HepG2 (cell line): ENCODE measurements around the gene ERVMER34-1. TPM values are rescaled to one million over a fixed set of nuclear protein-coding genes. Genes with fewer than 3 reads are reported as not detected.

Source experiments
- ATAC-seq: fragments of 200-7000 bp; cut with Tn5 transposase; 3 replicates; pipeline ENCODE4 v1.9.1; 2020; ENCODE audit warnings: mild to moderate bottlenecking, moderate library complexity
- BruUV-seq: library from RNA; stranded (reverse); fragments of 400-500 nt; replicated peaks from 2 replicates; lab custom pipeline; 2021; lab: Mats Ljungman, UMichigan
- CTCF ChIA-PET: fragments of 300-600 bp; formaldehyde crosslinking; extraction: SDS; loops from one replicate; lab custom pipeline; 2021; ENCODE audit warnings: low total read pairs, inconsistent platforms, low intra/inter-chr PET ratio; lab: Yijun Ruan, JAX
- POLR2A ChIA-PET: fragments of 350-600 bp; sonication (Branson Sonifier 250); formaldehyde crosslinking; loops from one replicate; lab custom pipeline; 2020; ENCODE audit warnings: antibody characterized with exemption, inconsistent platforms; lab: Yijun Ruan, JAX
- DNase-seq: peaks from one replicate; pipeline ENCODE4 v3.0.0-alpha.2; 2015; ENCODE audit warnings: low spot score
- FAIRE-seq: peaks from 3 replicates; lab custom pipeline; 2011; peaks lifted over from hg19 to GRCh38; lab: Jason Lieb, UNC
- H2AFZ ChIP-seq: one replicate; pipeline ENCODE4 v1.6.1; 2011; ENCODE audit warnings: low read length, inconsistent platforms
- H3K27ac ChIP-seq: fragments of 300-600 bp; 3 replicates; pipeline ENCODE4 v1.8.0; 2011; ENCODE audit warnings: mixed run types, mild to moderate bottlenecking, mixed read lengths, low read length, inconsistent platforms; ENCODE audit not compliant: insufficient read depth; ENCODE audit errors: extremely low read length
- H3K27me3 ChIP-seq, 2 experiments: fragments of 200-600 bp in 1 of 2; 2 replicates in 1 of 2; 3 replicates in 1 of 2; pipeline versions ENCODE4 v1.6.0 to v1.8.0; 2011; ENCODE audit warnings: low read length in 2 of 2, mild to moderate bottlenecking in 2 of 2, moderate library complexity in 2 of 2, inconsistent platforms in 1 of 2; ENCODE audit not compliant: insufficient read depth in 2 of 2, control insufficient read depth in 1 of 2
- H3K36me3 ChIP-seq, 2 experiments: fragments of 200-600 bp in 1 of 2; replicated peaks in 1 of 2; 2 replicates in 1 of 2; 3 replicates in 1 of 2; pipeline versions ENCODE4 v1.5.1 to v1.8.0; 2011; ENCODE audit warnings: low read length in 2 of 2, inconsistent platforms in 1 of 2; ENCODE audit not compliant: insufficient read depth in 2 of 2, control insufficient read depth in 1 of 2
- H3K4me1 ChIP-seq: 2 replicates; pipeline ENCODE4 v1.5.1; 2012; ENCODE audit warnings: low read length, inconsistent platforms; ENCODE audit not compliant: insufficient read depth
- H3K4me2 ChIP-seq: 2 replicates; pipeline ENCODE4 v1.6.0; 2011; ENCODE audit warnings: low read depth, low read length, inconsistent platforms
- H3K4me3 ChIP-seq, 3 experiments: fragments of 200-600 bp in 1 of 3; sonication (generic), shearing (Covaris generic) in 1 of 3; replicated peaks in 1 of 3; 2 replicates each; pipeline ENCODE4 v1.5.1; 2011 to 2016; ENCODE audit warnings: low read length in 3 of 3, inconsistent platforms in 2 of 3, low read depth in 2 of 3, mild to moderate bottlenecking in 2 of 3, control low read depth in 1 of 3, mixed read lengths in 1 of 3; ENCODE audit not compliant: insufficient read depth in 1 of 3
- H3K79me2 ChIP-seq: one replicate; pipeline ENCODE4 v1.6.1; 2011; ENCODE audit warnings: low read length, inconsistent platforms; ENCODE audit not compliant: insufficient read depth
- H3K9ac ChIP-seq: 2 replicates; pipeline ENCODE4 v1.6.0; 2011; ENCODE audit warnings: mild to moderate bottlenecking, low read depth, low read length, inconsistent platforms; ENCODE audit not compliant: insufficient read depth
- H3K9me3 ChIP-seq: 2 replicates; pipeline ENCODE4 v1.5.1; 2012; ENCODE audit warnings: mild to moderate bottlenecking, low read length
- H4K20me1 ChIP-seq: 2 replicates; pipeline ENCODE4 v1.6.0; 2011; ENCODE audit warnings: inconsistent platforms, mild to moderate bottlenecking, low read length, moderate library complexity; ENCODE audit not compliant: insufficient read depth
- FOSL2 ChIP-seq: sonication (generic); formaldehyde crosslinking; IDR thresholded peaks from 2 replicates; pipeline ENCODE4 v1.4.0; 2020; ENCODE audit warnings: missing genetic modification reagents
- POLR2G ChIP-seq: fragments of 200-400 bp; formaldehyde crosslinking; IDR thresholded peaks from 2 replicates; pipeline ENCODE4 v1.6.1; 2018; ENCODE audit warnings: mild to moderate bottlenecking, low read depth, low read length, moderate library complexity
- ZNF282 ChIP-seq: fragments of 450-650 bp; IDR thresholded peaks from 2 replicates; pipeline ENCODE4 v1.6.1; 2018; ENCODE audit not compliant: partially characterized antibody
- ZNF337 ChIP-seq: sonication (generic); formaldehyde crosslinking; IDR thresholded peaks from 2 replicates; pipeline ENCODE4 v1.5.1; 2020; ENCODE audit warnings: missing genetic modification reagents, low read depth, mild to moderate bottlenecking, borderline replicate concordance
- ZNF770 ChIP-seq: sonication (generic); formaldehyde crosslinking; IDR thresholded peaks from 2 replicates; pipeline ENCODE4 v1.5.0; 2020; ENCODE audit warnings: mild to moderate bottlenecking, missing genetic modification reagents
- WGBS: methylation state at CpG from one replicate; pipeline ENCODE4 v1.1.6; 2017; ENCODE audit warnings: low lambda C conversion rate; 5-methylcytosine and 5-hydroxymethylcytosine counted together
- in situ Hi-C: cut with HindIII; loops from 2 replicates; pipeline ENCODE4 v1.10.0; 2017; ENCODE audit warnings: low pct_unique_long_range_greater_than_20kb; ENCODE audit not compliant: extremely low pct_ligation_motif_present
- intact Hi-C: fragments of 100-400 bp; cut with micrococcal nuclease; formaldehyde crosslinking; loops from one replicate; pipeline ENCODE4 v1.10.0; 2022; ENCODE audit not compliant: unreplicated experiment
- polyA plus RNA-seq, 8 experiments: library from polyadenylated mRNA; depleted of rRNA in 3 of 8; stranded (reverse) in 7 of 8; unstranded in 1 of 8; fragments of >200 nt; fragmentation: Illumina TruSeq in 4 of 8; extraction: Trizol in 4 of 8; gene quantifications; 2 replicates each; pipeline versions ENCODE4 v1.2.1 to v1.2.3, GENCODE V29; 2011 to 2016; ENCODE audit warnings: low read depth in 4 of 8, missing spikeins in 1 of 8, mixed read lengths in 1 of 8; ENCODE audit not compliant: insufficient read depth in 1 of 8
- total RNA-seq, 5 experiments: library from RNA; depleted of rRNA; stranded (reverse); fragments of >200 nt; fragmentation: Illumina TruSeq; extraction: Trizol; gene quantifications; 2 replicates each; pipeline ENCODE4 v1.2.3, GENCODE V29; 2016; ENCODE audit warnings: low read depth in 1 of 5

The ERVMER34-1 gene
- total and polyA plus RNA-seq, 2 of the 13 experiments (the other 11 are each of a cell fraction or from before 2014, with no cell fraction given) = 0.04 to 0.35 TPM

GRCh38 chr4:52718123-52718522 is 33.1 kb downstream of the ERVMER34-1 start:
- Histone ChIP-seq H3K27ac (no peak overlapping the region), H4K20me1 (no peaks in the 10 kb centered on the region), H3K27me3 (no peaks in the 10 kb centered on the region), H3K9me3 (no peaks in the 10 kb centered on the region), H3K79me2 (peaks cover 13% of the 10 kb centered on the region), H3K36me3 (peaks cover 5 to 36% of the 10 kb centered on the region in 2 experiments), H3K9ac (no peak overlapping the region), H2AFZ (no peak overlapping the region), H3K4me3 (no peak overlapping the region), H3K4me1 (peaks cover 30% of the 10 kb centered on the region), H3K4me2 (no peak overlapping the region)
- BruUV-seq = no TSS peak
- CTCF ChIA-PET = no interaction called here
- WGBS = 98% methylated on average over 3 of the region's 3 CpGs
- ATAC-seq (no peak), FAIRE-seq (no peak), DNase-seq (no peak)
- POLR2A ChIA-PET = no interaction called here
- TF ChIP-seq ZNF282 (no peak), FOSL2 (CRISPR knock-in tag) (peak; percentile 79), POLR2G (peak; percentile 48; the same call in 1 of the 2 replicates), ZNF337 (CRISPR knock-in tag) (no peak), ZNF770 (CRISPR knock-in tag) (peak; percentile 29; the same call in 1 of the 2 replicates)
- in situ Hi-C loops = loop anchor here (25.0 kb wide), 1 partner anchor 269 kb away; no protein-coding TSS in a partner anchor
- intact Hi-C loops = no loop called here
